ENCODE measurements around the gene IFIT1.

IFIT1 gene

DNA sequence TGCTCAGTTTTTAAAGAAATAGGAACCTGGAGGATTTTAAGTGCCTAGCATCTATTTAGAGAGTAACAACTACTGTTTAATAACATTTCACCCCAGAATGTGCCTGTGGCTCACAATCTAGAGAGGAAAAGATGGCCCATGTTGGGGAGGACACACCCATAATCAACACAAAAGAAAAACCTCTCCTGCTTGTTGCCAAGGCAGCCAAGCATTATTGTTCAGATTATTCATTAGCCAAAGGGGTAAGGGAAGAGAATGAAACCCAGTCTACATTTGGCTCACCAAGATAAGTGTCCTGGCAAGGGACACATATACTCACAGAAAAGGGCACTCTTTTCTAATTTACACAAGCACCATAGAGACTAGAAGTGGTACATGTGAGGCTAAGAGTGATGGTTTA, 32.3 kb upstream of the IFIT1 start:
- Histone ChIP-seq H3K27ac (no peak overlapping the region), H3K4me3 (ENCODE audit: low read depth, low read length) (no peak overlapping the region), H3K27me3 (replicated peaks) (no peaks in the 10 kb centered on the region), H3K36me3 (replicated peaks) (no peaks in the 10 kb centered on the region)
- in situ Hi-C loops (cut with HindIII; ENCODE audit: low pct_ligation_motif_present, low sequenced_read_pairs) = no loop called here
- TF ChIP-seq, protein P1, sequence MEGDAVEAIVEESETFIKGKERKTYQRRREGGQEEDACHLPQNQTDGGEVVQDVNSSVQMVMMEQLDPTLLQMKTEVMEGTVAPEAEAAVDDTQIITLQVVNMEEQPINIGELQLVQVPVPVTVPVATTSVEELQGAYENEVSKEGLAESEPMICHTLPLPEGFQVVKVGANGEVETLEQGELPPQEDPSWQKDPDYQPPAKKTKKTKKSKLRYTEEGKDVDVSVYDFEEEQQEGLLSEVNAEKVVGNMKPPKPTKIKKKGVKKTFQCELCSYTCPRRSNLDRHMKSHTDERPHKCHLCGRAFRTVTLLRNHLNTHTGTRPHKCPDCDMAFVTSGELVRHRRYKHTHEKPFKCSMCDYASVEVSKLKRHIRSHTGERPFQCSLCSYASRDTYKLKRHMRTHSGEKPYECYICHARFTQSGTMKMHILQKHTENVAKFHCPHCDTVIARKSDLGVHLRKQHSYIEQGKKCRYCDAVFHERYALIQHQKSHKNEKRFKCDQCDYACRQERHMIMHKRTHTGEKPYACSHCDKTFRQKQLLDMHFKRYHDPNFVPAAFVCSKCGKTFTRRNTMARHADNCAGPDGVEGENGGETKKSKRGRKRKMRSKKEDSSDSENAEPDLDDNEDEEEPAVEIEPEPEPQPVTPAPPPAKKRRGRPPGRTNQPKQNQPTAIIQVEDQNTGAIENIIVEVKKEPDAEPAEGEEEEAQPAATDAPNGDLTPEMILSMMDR (IDR thresholded peaks at IDR 0.05; ENCODE audit: low read depth, low read length, missing control alignments) = no peak
- DNase-seq = no peak

DNA sequence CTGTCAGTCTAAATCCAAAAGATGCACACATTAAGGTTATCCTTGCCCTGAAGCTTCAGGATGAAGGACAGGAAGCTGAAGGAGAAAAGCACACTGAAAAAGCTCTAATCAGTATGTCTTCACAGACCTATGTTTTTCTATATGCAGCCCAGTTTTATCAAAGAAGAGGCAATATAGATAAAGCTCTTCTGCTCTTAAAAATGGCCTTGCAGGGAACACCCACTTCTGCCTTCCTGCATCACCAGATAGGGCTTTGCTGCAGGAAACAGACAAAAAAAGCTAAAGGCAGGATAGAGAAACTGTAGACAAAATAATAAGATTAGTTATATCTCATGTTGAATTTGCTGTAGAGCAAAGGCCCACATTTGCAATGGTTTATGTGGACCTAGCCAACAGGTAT, 29.5 kb upstream of the IFIT1 start:
- H3K27ac ChIP-seq = no peak overlapping the region
- in situ Hi-C loops (cut with HindIII; ENCODE audit: low pct_ligation_motif_present, low sequenced_read_pairs) = no loop called here
- no peaks in the 10 kb centered on the region for H3K27me3 ChIP-seq (replicated peaks)
- H3K36me3 ChIP-seq (replicated peaks) = no peaks in the 10 kb centered on the region
- no peak for DNase-seq
- TF ChIP-seq, protein P1 (IDR thresholded peaks at IDR 0.05; ENCODE audit: low read depth, low read length, missing control alignments) = no peak
- H3K4me3 ChIP-seq (ENCODE audit: low read depth, low read length) = no peak overlapping the region

- H3K36me3 ChIP-seq (replicated peaks) = no peaks in the 10 kb centered on the region
- TF ChIP-seq, protein P1 (IDR thresholded peaks at IDR 0.05; ENCODE audit: low read depth, low read length, missing control alignments) = no peak
These were observed 28.5 kb upstream of the IFIT1 start for GRCh38 chr10:89363729-89364442.

GRCh38 chr10:89364531-89364930, 27.9 kb upstream of the IFIT1 start:
- TF ChIP-seq, protein P1 (IDR thresholded peaks at IDR 0.05; ENCODE audit: low read depth, low read length, missing control alignments) = no peak
- Histone ChIP-seq H3K36me3 (replicated peaks) (no peaks in the 10 kb centered on the region), H3K27me3 (replicated peaks) (no peaks in the 10 kb centered on the region), H3K4me3 (ENCODE audit: low read depth, low read length) (no peak overlapping the region), H3K27ac (no peak overlapping the region)
- in situ Hi-C loops (cut with HindIII; ENCODE audit: low pct_ligation_motif_present, low sequenced_read_pairs) = no loop called here
- DNase-seq = no peak

More at GRCh38 chr10:89363729-89364442, 28.5 kb upstream of the IFIT1 start:
- Histone ChIP-seq H3K4me3 (ENCODE audit: low read depth, low read length) (no peak overlapping the region), H3K27me3 (replicated peaks) (no peaks in the 10 kb centered on the region), H3K27ac (no peak overlapping the region)
- no peak for DNase-seq
- in situ Hi-C loops (cut with HindIII; ENCODE audit: low pct_ligation_motif_present, low sequenced_read_pairs) = no loop called here

DNA sequence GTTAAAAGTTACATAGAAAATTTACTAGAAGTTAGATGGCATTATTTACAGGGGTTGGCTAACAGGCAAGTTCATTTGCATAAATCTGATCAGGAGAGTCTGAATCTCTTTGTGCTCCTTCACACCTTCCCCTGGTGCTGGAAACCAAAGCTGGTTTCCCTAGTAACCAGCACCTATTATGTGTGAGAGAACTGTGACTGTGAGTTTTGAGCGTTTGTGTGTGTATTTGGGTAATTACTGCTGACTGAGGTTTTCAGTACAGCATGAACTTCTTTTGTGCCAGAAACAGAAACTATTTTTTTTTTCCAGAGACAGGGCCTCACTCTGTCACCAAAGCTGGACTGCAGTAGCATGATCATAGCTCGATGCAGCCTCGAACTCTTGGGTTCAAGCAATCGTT, 24.9 kb upstream of the IFIT1 start:
- Histone ChIP-seq H3K4me3 (ENCODE audit: low read depth, low read length) (no peak overlapping the region), H3K27me3 (replicated peaks) (no peaks in the 10 kb centered on the region), H3K36me3 (replicated peaks) (no peaks in the 10 kb centered on the region), H3K27ac (no peak overlapping the region)
- in situ Hi-C loops (cut with HindIII; ENCODE audit: low pct_ligation_motif_present, low sequenced_read_pairs) = no loop called here
- TF ChIP-seq, protein P1 (IDR thresholded peaks at IDR 0.05; ENCODE audit: low read depth, low read length, missing control alignments) = no peak
- no peak for DNase-seq

DNA sequence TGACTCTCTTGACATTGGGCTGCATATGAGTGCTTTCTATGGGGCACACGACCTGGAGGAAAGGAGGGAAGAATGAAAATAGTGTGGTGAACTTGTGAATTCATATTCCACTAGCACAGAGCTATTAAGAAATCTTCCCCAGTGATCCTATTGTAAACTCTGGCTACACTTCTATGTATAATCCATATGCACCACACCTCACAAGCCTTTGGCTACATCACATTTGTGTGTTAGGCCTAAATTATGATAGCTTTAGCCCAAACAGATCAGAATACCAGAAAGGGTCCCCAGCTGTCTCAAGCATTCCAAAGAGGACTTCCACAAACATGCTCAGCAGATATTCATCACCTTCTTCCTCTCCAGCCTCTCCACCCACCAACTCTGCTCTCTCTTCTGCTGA, 24.3 kb upstream of the IFIT1 start:
- TF ChIP-seq, protein P1 (IDR thresholded peaks at IDR 0.05; ENCODE audit: low read depth, low read length, missing control alignments) = no peak
- no peak for DNase-seq

More for the DNA sequence above, 24.3 kb upstream of the IFIT1 start:
- no peaks in the 10 kb centered on the region for H3K27me3 ChIP-seq (replicated peaks)
- H3K36me3 ChIP-seq (replicated peaks) = no peaks in the 10 kb centered on the region
- no peak overlapping the region for H3K27ac ChIP-seq
- H3K4me3 ChIP-seq (ENCODE audit: low read depth, low read length) = no peak overlapping the region
- in situ Hi-C loops (cut with HindIII; ENCODE audit: low pct_ligation_motif_present, low sequenced_read_pairs) = no loop called here
